ENCODE results near the gene BACH2.
A peak's percentile ranks its signal among the peaks of the same experiment; 100 is the strongest.

GRCh38 chr6:90296341-90297114 lies at the start of gene BACH2:
- TF ChIP-seq CTCF (IDR thresholded peaks at IDR 0.05), result peak in 1 of 2 donors; percentile 29
- peak in 1 of 2 donors; percentile 42 for TF ChIP-seq POLR2A (IDR thresholded peaks at IDR 0.05)
